GM18951 (cell line): ENCODE data around the gene MEIS2.

ENCODE experiments used
- POLR2A ChIP-seq: IDR thresholded peaks from 4 replicates; pipeline ENCODE4 v1.6.1; 2011; ENCODE audit warnings: mild to moderate bottlenecking; ENCODE audit not compliant: insufficient read length, insufficient read depth; ENCODE audit errors: extremely low read depth
- in situ Hi-C: fragments of 300-500 bp; cut with MboI; formaldehyde crosslinking; loops from one replicate; pipeline ENCODE4 v1.12.0; 2022; ENCODE audit warnings: low sequenced_read_pairs, mixed read lengths, inconsistent platforms; ENCODE audit not compliant: unreplicated experiment

Gene MEIS2

DNA sequence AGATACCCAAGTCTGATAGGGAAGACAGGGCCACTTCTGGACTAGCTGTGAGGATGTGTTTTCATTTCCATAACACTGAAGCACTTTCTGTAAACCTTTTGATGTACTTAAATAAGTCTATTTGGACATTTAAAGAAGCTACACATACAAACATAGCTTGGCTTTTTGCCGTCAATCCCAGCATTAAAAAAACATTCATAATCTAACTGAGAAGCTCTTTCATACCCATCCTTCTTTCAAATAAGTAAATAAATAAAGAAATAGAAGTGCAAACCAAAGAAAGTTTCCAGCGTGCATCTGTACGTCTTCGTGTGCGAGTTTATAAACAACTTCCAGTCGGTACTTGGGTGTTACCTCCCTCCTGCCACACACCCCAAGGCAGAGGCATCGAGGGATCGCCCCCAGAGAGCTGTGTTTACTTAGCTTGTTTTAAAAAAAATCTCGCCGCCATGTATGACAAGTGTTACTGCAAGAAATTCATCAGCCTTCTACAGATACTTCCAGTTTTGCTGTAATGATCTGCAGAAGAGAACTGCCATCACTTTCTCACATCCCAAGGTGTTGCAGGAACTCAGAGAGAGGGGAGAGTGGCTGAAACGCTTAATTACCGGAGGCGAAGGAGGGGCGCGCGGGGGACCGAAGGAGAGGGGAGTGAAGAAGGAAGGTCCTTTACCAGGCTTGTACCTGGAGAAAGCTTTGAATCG lies 9.0 kb upstream of the MEIS2 start:
- in situ Hi-C loops: loop anchor here (10.0 to 25.0 kb wide), 2 partner anchors 225 to 597 kb away; no protein-coding TSS in a partner anchor

DNA sequence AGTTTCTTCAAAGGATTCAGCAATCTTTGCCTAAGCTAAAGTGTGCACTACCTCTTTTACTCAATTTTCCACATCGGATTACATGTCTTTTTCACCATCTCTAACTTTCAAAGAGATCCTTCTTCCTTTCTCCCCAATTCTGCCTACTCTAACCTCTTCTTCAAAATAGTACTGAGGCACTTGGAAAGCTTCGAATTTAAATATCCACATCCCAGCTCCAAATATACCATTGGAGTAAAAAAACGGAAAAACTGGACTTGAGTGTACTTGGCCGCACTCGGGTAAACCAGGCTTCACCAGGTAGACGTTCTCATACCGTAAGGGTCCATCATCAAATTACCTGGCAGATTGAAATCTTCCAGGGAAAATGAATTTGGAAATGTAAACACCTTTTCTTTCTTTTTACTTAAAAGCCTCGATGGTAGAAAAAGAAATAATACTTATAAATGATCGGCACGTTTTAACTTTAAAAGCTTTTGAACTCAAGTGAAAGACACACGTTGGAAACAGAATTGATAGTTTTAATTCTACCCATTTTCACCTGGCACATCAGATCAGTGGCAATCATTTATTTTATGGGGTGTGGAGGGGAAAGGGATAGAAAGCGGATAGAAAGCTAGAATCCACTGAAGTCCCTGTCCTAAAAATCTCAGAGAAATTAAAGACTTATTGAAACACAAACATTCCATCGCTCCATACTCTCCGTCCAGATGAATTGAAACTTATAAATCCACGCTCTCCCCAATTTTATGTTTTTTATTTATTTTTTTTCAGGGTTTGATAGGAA lies 8.2 kb upstream of the MEIS2 start:
- no peak for TF ChIP-seq POLR2A
- in situ Hi-C loops: loop anchor here (10.0 to 25.0 kb wide), 2 partner anchors 224 to 596 kb away; no protein-coding TSS in a partner anchor

More for the DNA sequence above, 9.0 kb upstream of the MEIS2 start:
- no peak for TF ChIP-seq POLR2A

DNA sequence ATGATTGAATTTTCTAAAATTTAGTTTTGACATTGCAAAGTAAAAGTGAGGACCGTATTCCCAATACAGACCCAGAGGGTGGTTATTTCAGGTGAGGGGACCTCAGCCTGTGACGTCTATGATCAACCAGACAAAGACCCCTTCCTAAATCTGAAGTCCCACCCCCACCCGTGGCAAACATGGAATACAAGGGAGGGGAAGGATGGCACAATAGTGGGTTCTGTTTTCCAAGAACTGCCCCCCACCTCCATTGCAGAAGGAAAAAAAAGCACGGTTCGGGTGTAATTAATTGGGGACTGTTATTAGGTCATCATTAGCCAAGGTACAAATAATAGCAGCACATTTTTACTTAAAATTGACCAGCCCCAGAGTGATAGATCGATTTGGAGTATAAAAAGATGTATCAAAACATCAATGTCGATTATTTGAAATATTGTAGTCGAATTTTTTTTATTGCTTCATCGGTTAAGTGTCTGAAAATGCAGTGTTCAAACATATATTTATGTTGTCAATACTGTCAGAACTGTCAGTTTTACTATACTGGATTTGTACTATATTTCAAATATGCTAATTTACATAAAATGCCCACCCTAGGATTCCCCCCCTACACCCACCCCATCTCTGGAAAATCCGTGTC lies 7.5 kb upstream of the MEIS2 start:
- in situ Hi-C loops: loop anchor here (10.0 to 25.0 kb wide), 2 partner anchors 223 to 596 kb away; no protein-coding TSS in a partner anchor
- no peak for TF ChIP-seq POLR2A

DNA sequence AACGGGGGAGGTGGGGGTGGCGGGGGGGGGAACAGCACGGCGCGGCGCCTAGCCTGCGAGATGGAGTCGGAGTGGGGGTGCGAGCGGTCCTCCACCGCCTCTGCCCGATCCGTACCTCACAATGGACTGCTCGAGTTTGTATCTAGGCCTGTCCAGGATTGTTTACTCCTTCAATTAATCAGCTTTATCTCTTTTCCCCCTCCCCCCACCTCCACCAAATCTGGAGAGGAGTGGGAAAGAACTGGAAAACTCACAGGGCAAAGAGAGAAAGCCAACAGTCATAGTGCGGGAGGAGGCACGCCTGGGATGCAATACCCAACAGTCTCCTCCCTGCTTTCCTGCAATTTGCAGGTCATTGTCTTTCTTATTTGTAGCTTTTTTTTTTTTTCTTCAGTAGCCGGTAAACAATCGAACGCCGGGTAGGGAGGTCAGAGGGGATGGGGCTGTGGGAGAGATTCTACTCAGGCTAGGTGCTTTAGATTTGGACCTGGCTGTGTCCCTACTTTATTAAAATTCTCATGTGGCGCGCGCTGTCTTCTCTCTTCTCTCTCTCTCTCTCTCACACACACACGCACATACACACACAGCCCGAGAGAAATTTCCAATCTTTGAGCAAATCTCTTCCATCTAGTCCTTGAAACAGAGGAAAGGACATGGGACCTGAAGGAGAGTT lies 6.9 kb upstream of the MEIS2 start:
- TF ChIP-seq POLR2A: no peak
- in situ Hi-C loops: loop anchor here (10.0 to 25.0 kb wide), 2 partner anchors 222 to 595 kb away; no protein-coding TSS in a partner anchor

DNA sequence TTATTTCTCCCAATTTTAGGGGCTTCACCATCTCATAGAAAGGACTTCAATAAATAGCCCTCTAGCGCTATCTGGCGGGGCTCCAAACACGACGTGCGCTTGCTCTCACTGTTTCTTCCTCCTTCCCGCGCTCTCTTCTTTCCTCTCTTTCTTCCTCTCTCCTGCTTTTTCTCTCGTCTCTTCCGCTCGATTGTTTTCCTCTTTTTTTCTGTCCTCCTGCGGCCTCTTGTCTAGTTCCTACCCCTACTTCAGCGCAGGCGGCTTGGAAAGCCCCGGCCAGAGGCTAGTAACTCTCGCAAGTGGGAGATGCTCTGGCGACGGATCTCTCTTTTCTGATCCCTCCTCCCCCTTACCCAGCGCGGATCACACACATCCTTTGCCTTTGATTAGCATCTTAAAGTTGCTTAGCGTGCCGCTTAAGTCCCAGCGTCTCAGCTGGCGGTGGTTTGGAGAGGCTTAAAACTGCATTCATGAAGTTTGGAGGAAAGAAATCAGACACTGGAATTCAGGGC lies 6.2 kb upstream of the MEIS2 start:
- in situ Hi-C loops: loop anchor here (10.0 to 25.0 kb wide), 2 partner anchors 222 to 594 kb away; no protein-coding TSS in a partner anchor
- TF ChIP-seq POLR2A: no peak

DNA sequence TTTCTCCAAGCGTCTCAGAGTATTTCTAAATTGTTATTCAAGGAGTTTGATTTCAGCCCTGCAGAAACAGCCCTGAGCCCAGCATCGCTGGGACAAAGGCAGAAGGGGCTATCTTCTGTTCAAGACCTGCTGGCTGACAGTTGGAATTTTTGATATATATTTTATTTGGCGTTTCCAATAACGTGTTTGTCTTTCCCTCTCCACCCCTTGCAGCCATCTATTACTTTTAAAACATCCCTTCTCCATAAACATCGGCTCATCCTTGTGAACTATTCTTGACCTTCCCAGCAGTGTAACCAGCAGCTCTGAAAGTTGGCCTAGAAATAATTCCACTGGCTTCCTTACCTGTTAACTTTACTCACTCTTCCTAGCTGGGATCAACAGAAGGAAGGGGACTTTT lies 5.5 kb upstream of the MEIS2 start:
- in situ Hi-C loops: loop anchor here (10.0 to 25.0 kb wide), 2 partner anchors 221 to 594 kb away; no protein-coding TSS in a partner anchor
- TF ChIP-seq POLR2A: no peak

DNA sequence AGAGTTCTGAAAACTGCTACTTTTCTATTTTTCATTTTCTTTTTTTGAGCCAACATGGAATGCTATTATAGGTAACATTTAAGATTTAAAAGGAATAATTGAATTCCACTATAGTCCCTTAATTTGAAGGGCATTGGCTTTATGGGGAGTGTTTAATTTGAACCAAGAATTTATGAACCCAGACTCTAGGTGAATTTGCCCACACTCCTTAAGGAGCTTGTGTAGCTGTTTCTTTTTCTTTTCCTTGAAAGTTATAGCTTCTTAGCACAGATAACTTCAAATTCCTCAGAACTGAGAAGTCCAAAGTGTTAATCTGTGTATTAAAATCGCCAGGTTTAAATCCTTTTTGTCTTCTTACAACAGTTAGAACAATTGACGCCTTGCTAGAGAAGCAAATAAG lies 4.7 kb upstream of the MEIS2 start:
- TF ChIP-seq POLR2A: no peak
- in situ Hi-C loops: loop anchor here (10.0 to 25.0 kb wide), 2 partner anchors 220 to 593 kb away; no protein-coding TSS in a partner anchor

DNA sequence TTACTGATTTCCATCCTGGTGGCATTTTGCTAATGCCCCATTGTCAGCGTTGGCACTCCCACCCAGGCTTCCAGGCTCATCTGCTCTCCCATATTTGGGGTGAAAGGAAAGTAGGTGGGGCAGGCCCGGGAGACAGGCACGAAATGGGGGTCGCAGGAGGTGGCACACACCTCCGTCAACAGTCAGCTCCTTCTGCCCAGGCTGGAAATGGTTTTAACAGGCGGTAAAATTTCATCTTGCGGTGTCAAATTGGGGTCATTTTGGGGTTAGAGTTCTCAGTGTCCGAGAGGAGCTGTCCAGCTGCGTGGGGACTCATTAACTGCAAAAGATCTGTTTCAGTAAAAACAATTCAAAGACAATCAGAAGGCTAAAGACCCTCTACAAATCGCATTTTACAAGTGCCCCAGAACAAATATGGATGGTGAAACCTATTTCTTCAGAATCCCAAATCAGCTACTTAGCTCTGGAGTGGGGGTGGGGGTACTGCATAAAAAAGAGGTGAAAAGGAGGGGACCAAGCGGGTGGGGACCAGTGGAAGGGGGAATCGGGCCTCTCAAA lies 4.2 kb upstream of the MEIS2 start:
- no peak for TF ChIP-seq POLR2A
- in situ Hi-C loops: loop anchor here (10.0 to 25.0 kb wide), 2 partner anchors 220 to 592 kb away; no protein-coding TSS in a partner anchor

DNA sequence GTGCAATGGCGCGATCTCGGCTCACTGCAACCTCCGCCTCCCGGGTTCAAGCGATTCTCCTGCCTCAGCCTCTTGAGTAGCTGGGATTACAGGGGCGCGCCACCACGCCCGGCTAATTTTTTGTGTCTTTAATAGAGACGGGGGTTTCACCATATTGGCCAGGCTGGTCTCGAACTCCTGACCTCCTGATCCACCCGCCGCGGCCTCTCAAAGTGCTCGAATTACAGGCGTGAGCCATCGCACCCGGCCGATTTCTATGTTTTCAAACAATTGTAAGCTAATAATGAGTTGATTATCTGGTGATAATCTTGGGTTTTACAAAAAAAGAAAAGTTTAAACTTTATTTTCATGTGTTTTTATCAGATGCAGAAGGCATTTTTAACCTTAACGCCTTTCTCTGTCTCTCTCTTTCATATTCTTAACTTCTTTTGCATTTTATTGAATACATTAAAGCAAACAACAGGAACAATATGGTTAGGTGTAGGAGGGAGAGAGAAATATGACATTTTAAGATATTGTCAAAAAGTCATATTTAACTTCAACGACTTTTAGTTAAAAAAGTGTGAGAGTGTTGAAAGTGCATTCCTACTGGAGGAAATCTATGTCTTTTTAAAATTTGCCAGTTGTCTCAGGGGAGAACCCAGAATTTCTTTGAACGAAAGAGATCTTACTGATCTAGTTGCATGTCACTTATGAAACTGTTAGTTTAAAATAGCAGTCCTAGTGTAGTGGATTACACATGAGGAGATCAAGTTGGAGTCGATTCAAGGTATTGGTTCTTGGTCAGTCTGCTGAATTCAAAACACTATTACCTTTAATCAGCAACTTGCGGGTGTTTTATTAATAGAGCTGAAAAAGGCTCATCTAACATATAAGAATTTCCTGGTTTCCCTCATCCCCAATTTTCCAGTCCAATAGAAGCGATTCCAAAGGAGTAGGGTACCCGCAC lies 3.4 kb upstream of the MEIS2 start:
- no peak for TF ChIP-seq POLR2A
- in situ Hi-C loops: loop anchor here (10.0 to 25.0 kb wide), 2 partner anchors 219 to 591 kb away; no protein-coding TSS in a partner anchor

DNA sequence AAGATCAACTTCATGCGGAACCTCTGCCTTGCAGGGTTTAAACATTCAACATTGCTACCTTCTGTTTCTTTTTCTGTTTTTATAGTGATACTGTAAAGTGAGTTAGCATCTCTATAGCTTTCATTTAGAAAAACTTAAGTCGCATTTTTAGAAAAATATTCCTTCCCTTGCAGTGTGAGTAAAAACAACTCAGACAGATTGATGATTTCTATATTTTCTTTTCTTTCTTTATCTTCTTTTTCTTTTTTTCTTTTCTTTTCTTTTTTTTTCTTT lies 2.8 kb upstream of the MEIS2 start:
- TF ChIP-seq POLR2A: no peak
- in situ Hi-C loops: loop anchor here (10.0 to 25.0 kb wide), 2 partner anchors 218 to 591 kb away; no protein-coding TSS in a partner anchor
